ENCODE results near the gene RALGAPA2.

RALGAPA2 gene

GRCh38 chr20:20680991-20681508 is 31.4 kb downstream of the RALGAPA2 start:
- DNase-seq = no peak

GRCh38 chr20:20679316-20679715 is 33.1 kb downstream of the RALGAPA2 start:
- DNase-seq = no peak

- DNase-seq = no peak
Observed at GRCh38 chr20:20677186-20677585, 35.3 kb downstream of the RALGAPA2 start.

GRCh38 chr20:20668639-20669038 is 43.8 kb downstream of the RALGAPA2 start:
- no peak for DNase-seq

- no peak for DNase-seq
Observed at GRCh38 chr20:20666359-20666758, 46.1 kb downstream of the RALGAPA2 start.

- no peak for DNase-seq
Observed at GRCh38 chr20:20665606-20666332, 46.7 kb downstream of the RALGAPA2 start.

GRCh38 chr20:20664795-20665589 is 47.5 kb downstream of the RALGAPA2 start:
- no peak for DNase-seq

GRCh38 chr20:20663841-20664240 is 48.6 kb downstream of the RALGAPA2 start:
- DNase-seq = no peak

GRCh38 chr20:20658871-20659431 is 53.5 kb downstream of the RALGAPA2 start:
- no peak for DNase-seq

GRCh38 chr20:20658123-20658522 is 54.3 kb downstream of the RALGAPA2 start:
- no peak for DNase-seq

- no peak for DNase-seq
Observed at GRCh38 chr20:20657092-20657491, 55.4 kb downstream of the RALGAPA2 start.

GRCh38 chr20:20655883-20656282 is 56.6 kb downstream of the RALGAPA2 start:
- no peak for DNase-seq

- no peak for DNase-seq
Observed at GRCh38 chr20:20649945-20650344, 62.5 kb downstream of the RALGAPA2 start.

GRCh38 chr20:20643927-20644326 is 68.5 kb downstream of the RALGAPA2 start:
- DNase-seq = no peak

GRCh38 chr20:20641783-20642182 is 70.7 kb downstream of the RALGAPA2 start:
- no peak for DNase-seq

GRCh38 chr20:20638878-20639277 is 73.6 kb downstream of the RALGAPA2 start:
- DNase-seq = no peak

- no peak for DNase-seq
Observed at GRCh38 chr20:20637998-20638725, 74.3 kb downstream of the RALGAPA2 start.

- no peak for DNase-seq
Observed at GRCh38 chr20:20635006-20635405, 77.4 kb downstream of the RALGAPA2 start.

- no peak for DNase-seq
Observed at GRCh38 chr20:20632644-20633043, 79.8 kb downstream of the RALGAPA2 start.

- DNase-seq = no peak
Observed at GRCh38 chr20:20630551-20630950, 81.9 kb downstream of the RALGAPA2 start.

- DNase-seq = no peak
Observed at GRCh38 chr20:20629556-20630188, 82.8 kb downstream of the RALGAPA2 start.

GRCh38 chr20:20628314-20628713 is 84.1 kb downstream of the RALGAPA2 start:
- no peak for DNase-seq

GRCh38 chr20:20627471-20627870 is 85.0 kb downstream of the RALGAPA2 start:
- DNase-seq = no peak

All from activated CD8-positive, alpha-beta memory T cell treated with anti-CD3 and anti-CD28 coated beads for 24 hours (primary cell).